ENCODE results near the gene GP1BA.
A peak's percentile ranks its signal among the peaks of the same experiment; 100 is the strongest.

Gene GP1BA

DNA sequence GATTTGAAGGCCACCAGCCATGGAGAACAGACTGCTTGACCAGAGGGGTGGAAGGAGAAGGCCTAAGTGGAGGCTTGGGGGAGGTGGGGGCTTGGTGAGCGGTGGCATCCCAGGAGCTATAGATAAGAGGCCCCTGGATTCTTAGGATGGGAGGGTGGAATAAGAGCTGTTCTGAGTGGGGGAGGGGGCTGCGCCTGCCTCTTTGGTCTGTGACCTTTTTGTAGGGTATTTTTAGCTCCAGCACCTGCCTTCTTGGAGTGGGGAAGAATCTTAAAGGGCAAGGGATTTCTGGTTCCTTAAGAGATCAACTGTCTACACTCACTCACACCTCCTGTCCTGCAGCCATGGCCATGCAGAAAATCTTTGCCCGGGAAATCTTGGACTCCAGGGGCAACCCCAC lies 19.4 kb downstream of the GP1BA start:
- DNase-seq = no peak

DNA sequence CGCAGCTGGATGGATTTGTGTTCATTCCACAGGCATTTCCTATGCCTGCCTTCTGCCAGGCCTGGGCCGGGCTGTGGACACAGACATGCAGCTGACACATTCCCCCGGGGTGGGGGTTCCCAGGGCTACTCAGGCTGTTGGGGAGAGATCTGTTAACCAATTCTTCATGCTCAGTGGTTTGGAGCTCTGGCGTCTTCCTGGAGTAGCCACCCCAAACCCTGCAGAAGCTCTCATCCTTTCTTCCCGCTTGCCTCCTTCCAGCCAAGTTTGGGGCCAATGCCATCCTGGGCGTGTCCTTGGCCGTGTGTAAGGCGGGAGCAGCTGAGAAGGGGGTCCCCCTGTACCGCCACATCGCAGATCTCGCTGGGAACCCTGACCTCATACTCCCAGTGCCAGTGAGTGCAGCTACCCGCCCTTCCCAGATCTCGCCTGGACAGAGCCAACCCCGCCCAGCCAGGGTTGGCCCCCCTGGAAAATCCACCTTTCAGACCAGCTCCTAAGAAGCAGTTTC lies 21.4 kb downstream of the GP1BA start:
- DNase-seq = peak; percentile 78

DNA sequence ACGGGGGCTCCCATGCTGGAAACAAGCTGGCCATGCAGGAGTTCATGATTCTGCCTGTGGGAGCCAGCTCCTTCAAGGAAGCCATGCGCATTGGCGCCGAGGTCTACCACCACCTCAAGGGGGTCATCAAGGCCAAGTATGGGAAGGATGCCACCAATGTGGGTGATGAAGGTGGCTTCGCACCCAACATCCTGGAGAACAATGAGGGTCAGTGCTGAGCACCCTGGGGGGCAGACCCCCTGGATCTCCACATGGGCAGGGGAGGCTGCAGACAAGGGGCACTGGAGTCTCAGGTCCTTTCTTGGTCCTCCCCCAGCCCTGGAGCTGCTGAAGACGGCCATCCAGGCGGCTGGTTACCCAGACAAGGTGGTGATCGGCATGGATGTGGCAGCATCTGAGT lies 23.0 kb downstream of the GP1BA start:
- no peak for DNase-seq

DNA sequence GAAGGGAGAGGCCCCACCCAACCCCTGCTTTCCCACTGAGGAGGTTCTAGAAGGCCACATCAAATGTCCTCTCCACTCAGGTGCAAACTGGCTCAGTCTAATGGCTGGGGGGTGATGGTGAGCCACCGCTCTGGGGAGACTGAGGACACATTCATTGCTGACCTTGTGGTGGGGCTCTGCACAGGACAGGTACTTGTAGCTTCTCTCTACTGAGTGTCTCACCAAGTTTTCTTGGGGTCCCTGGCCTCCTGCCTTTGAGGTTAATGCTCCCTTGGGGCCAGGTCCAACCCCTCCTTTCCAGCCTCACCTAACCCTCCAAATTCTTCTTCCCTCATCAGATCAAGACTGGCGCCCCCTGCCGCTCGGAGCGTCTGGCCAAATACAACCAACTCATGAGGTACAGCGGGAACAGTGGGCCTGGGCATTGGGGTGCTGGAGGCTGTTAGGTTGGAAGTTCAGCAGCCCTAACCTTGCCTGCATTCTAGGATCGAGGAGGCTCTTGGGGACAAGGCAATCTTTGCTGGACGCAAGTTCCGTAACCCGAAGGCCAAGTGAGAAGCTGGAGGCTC lies 24.5 kb downstream of the GP1BA start:
- DNase-seq = no peak

DNA sequence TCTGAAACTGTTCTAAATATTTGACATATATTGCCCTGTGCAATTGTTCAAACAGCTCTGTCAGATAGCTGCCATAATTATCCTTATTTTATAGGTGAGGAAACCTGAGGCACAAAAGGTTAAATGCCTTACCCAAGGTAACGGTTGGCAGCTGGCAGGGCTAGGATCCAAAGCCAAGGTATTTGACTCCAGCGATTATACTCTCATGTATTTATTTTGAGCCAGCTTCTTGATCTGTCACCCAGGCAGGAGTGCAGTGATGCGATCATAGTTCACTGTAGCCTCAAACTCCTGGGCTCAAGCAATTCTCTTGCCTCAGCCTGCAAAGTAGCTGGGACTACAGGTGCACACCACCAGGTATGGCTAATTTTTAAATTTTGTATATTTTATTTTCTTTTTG lies 26.0 kb downstream of the GP1BA start:
- no peak for DNase-seq

DNA sequence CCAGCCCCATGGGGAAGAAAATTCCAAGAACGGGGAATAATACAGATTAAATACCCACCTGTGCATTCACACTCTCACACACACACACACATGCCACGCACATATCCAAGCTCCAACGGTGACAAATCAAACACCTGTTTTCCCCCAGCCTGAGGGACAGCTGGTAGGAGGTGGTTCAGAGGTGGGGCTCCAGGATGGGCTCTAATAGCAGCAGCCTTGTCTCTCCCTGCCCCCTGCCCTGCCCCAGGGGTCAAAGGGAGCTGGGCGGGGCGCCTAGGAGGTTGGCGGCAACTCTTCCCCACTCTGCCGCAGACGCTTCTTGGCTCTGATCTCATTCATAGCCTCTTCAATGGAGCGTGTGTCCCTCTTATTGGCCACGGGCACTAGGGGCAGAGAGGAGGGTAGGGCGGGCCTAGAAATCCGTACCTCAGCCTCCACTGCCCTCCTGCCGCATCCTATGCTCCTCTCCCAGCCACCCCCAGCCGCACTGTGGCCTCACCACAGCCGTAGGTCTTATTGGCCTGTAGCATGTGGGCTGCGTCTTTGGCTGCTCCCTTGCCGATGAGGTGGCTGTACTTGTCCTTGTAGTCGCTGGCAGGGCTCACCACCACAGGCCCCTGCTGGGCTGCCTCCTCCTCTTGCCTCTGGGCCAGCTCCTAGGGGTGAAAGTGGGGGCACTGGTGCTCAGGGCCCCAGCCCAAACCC lies 27.3 kb downstream of the GP1BA start:
- DNase-seq = no peak

DNA sequence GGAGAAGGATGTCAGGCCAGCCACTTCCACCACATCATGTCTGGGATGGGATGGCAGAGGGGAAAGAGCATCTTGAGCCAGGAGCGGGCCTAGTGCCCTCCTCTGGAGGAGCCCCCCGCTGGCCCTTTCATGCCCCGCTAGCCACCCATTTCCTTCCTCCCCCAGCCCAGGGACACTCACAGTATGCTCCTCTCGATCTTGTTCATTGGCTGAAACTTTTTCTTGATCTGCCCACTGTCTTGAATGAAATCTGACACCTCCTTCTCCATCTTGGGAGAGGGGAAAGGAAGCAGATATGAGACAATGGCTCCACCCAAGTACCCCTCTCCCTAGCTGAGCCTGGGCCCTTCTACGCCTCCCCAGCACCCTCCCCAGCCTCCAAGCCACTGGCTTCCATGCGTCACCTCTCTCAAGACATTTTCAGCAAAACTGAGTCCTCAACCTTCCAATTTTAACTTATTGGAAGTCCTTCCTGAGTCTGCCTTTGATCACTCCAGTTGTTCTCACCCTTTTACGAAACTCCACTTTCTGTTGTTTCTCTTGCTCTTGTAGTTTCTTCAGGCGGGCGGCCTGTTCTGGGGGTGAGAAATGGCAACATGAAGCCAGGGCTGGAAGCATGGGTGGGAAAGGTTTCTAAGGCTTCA lies 28.3 kb downstream of the GP1BA start:
- DNase-seq = no peak

DNA sequence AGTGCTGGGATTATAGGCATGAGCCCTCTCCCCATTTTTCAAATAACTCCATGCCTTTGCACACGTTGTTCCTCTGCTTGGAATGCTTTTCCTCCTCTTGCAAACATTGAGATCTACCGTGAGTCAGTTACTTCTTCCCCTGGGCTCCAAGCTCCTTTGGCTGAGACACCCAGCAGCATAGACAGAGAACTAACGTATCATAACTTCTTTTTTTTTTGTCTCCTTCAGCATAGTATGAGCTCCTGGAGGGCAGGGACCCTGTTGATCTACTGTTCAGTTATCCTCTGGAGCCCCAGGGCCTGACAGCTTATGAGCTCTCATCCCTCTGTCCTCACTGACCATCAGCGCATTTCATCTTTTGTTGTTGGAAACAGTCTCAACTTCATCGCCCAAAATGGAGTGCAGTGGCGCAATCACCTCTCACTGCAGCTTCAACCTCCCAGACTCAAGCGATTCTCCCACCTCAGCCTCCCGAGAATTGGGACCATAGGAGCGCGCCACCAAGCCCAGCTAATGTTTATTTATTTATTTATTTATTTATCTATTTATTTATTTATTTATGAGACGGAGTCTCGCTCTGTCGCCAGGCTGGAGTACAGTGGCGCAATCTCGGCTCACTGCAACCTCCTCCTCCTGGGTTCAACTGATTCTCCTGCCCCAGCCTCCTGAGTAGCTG lies 33.4 kb downstream of the GP1BA start:
- no peak for DNase-seq

DNA sequence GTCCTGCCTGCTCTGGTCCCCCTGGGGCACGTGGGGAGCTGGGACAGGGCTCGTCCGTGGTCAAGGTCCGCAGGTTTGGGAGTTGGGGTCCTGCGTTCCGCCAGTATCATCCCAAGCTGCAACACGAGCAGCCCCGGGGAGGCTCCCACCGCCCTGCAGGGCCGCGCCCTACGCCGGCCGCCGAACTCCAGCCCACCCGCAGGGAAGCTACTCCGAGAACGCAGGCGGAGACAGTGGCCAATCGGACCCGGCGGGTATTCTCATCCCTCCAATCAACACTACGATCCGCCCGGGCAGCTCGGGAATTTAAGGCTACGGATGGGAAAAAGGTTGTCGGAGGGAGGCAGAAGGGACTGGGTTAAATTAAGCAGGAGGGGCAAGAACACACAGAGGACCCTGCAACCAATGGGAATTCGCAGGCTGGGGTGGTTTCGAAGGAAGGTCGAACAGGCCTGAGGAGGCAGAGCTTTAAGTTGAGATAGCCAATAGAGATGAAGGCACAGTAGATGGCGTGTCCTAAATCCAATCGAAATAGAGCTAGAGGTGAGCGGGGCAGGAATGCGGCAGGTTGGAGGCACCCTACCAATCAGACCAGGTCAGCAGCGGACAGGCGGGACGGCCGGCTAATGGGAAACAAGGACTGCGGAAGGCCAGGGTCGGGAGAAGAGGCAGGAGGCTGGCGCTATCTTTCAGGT lies 34.9 kb downstream of the GP1BA start:
- DNase-seq = peak; percentile 100

DNA sequence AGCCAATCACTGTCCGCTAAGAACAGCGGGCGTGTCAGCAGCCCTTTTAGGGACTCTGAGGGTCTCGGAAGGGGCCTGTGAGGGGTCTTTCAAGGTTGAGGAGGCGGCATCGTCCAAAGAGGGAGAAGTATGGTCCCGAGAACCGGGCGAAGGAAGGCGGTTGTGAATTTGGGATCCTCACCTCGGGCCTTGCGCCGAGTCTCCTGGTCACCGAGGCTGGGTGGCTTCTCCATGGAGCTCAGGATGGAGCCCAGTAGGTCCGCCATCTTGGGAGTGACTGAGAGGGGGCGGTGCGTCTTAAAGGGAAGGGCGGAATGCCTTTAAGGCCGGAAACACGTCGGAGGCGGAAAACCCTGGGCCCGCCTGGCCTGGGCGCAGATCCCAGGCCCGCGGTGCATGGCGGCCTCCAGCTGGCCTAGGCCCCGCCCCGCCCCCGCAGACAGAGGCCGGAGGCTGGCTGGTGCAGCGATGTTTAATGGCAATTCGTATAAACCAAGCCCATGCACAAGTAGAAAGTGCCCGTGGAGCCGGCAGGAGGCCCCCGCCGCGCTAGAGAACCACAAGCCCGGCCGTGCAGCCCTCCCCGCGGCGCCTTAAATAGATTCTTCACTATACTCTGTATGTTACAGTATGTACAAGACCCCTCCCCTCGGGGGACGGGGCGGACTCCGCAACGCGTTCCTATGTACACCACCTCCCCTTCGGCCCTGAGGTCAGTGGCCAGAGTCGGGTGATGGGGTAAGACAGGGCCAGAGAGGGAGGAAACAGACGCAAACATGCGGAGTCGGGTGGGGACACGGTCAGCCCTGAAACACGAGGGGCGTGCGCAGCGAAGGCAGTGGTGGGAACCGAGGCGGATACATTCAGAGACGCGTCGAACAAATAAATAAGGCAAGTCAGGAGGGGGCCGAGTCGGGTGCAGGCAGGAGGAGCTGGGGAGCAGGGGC lies 35.7 kb downstream of the GP1BA start, which contains the start of gene SPAG7:
TSS of gene SPAG7 (minus strand) at position 279 of the 947 bp plus-strand sequence. CDS start at position 266, 13 bp downstream.
- peak; percentile 87 for DNase-seq

DNA sequence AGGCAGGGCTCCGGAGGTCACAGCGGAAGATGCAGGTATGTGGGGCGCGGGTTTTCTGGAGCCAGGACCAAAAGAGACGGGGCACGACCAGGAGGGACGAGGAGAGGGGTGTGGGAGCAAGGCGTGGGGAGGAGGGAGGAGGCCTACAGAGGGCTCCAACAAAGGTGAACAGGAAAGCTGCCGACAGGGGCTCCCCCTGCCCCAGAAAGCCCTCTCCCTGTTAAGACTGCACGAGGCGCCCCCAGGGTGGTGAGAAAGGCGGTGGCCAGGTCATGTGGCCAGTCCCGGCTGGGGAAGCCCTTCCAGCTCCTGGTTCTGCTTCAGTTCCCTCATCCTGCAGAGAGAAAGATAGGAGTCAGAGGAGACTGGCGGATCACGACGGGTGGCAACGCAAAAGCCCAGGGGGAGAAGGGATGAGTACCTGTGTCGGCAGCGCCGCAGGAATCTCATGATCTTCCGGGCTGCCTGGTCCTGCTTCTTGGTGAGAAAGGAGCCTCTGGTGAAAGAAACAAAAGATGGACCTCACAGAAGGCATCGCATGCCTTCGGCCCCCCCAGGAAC lies 36.5 kb downstream of the GP1BA start:
- no peak for DNase-seq

DNA sequence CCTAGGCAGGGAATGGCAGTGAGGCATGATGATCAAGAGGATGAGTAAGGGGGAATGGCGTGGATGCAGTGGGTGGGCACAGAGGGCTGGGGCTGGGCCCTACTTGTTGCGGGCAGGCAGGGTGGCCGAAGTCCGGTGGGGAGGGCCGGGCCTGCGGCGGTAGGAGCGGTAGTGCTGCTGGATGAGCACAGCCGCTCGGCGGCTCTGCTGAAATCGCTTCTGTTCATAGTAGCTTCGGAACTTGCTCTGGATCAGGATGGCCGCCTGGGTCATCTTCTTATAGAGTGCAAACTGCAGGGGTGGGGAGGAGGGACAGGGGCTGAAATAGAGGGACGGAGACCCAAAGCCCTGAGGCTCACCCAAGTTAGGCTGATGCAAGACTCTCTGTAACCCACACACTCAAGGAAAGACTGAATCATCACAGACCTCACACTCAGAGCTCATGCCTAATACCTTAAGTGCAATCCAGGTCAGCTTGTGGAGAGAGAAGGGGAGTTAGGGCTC lies 37.0 kb downstream of the GP1BA start:
- peak; percentile 50 for DNase-seq

DNA sequence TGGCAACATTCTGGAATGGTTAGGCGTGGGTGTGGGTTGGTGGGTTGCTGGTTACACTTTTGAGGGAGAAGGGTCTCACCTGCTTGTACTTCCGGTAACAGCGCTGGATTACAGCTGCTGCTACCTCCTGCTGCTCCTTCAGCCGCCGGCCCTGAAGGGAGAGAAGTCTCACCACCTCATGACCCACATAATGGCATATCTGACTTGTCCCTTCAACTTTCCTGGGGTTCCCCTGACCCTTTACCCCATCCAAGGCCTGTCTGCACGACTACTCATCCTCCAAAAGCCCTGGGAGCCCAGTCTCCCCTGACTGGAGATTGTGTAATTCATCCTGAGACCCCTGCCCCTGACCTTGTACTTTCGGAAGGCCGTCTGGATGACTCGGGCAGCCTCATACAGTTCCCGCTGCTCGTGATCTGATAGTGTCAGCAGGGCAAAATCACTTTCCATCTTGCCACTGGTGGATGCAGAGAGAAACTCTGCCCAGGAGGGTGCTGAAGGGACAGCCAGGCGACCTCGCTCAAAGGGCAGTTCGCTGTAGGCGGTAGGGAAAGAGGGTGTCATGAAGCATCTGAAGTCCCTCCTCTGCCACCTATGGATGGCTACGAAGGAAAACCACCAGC lies 37.6 kb downstream of the GP1BA start:
- DNase-seq = no peak

DNA sequence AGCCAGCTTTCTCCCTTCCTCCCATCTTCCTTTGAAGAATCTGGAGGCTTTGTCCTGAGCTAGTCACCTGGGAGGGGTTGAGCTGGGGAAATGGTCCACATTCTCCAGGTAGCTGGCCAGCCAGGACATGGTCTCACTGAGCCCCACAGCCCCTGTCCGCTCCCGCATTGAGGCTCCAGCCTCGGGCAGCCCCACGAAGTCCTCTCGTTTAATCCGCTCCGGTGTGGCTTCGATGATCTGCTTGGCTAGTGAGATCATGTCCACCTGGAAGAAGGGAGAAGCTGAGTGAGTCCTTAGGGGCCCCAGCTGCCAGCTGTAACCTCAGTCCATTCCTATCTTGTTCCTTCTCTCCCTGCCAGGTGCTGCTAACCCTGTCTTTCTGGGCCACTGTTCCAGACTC lies 38.2 kb downstream of the GP1BA start:
- no peak for DNase-seq

DNA sequence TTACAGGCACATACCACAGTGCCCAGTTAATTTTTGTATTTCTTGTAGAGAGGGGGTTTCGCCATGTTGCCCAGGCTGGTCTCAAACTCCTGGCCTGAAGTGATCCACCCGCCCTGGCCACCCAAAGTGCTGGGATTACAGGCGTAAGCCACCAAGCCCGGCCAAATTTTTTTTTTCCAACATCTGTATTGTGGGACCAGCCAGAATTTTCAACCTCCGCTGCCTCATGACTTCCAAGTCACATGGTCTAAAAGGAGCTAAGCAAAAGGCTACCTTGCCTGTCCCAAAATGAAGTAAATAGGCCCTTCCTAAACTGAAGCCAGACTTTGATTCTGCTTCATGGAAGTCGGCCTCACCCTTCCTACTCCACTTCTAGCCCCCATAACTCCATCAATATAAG lies 39.7 kb downstream of the GP1BA start:
- no peak for DNase-seq

DNA sequence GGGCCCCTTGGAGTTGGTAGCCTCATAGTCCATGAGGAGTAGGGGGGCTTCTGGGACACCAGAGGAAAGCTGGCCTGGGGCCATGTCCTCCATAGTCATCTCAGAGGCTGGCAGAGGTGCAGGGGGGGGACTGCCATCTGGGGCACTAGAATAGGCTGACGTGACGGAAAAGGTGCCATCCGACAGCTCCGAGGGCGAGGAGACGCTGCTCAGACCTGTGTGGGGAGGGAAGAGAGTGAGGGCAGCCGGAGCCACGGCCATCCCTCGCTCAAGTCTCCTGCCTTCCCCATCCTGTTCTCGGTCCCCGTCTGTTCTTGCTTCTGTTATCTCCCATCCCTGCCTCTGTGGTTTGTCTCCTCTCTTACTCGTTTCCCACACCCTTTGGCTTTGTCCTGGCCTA lies 40.2 kb downstream of the GP1BA start:
- DNase-seq = no peak

DNA sequence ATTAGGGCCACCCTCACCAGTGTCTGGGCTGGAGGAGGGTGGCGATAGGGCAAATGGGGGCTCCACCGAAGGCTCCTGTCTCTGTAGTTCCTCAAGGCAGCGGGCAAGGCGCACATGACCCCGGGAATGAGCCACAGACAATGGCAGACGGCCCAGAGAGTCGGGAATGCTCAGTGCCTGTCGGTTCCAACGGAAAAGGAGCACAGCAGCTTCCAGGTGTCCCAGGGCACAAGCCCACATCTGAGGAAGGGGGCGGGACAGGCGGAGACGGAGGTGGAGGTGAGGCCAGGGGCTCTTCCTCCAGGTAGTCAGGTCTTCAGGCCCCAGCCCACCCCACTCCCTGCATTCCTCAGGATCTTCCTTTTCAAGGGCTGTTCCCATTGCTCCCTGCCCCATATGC lies 40.7 kb downstream of the GP1BA start:
- DNase-seq = no peak

DNA sequence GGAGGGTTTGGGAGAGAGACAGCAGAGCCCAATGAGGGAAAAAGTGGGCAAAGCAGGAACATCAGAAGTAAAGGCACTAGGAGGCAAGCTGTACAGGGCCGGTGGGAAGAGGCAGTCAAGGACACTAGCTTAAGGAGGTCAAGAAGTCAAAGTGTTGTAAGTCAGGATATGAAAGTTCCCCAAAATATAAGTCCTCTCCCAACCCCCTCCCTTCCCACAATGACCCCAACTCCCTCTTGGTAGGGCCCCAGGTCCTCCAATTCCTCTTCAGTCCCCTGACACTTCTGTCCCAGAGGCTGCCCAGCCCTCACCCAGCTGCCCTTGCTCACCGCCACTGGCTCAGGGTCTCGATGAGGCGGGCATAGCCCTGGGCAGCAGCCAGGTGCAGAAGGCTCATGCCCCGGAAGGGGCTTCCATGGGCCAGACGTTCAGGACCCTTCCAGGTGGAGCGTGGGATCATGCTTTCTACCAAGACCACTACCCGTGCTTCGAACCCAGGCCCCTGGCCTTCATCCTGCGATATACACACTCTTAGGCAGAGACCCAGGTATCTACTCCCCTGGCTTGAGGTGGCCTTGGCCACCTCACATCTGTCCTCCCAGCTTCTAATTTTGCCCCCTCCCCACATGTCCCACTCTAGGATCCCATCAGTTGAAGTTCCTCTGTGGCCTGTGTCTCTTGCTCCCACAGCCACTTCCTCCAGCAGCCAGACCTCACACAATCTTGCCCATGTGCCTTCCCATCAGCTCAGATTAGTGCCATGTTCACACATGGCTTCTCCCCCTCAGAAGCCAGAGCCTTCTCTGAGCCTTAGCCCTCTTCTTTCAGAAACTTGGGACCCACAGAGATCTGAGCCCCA lies 41.4 kb downstream of the GP1BA start:
- no peak for DNase-seq

DNA sequence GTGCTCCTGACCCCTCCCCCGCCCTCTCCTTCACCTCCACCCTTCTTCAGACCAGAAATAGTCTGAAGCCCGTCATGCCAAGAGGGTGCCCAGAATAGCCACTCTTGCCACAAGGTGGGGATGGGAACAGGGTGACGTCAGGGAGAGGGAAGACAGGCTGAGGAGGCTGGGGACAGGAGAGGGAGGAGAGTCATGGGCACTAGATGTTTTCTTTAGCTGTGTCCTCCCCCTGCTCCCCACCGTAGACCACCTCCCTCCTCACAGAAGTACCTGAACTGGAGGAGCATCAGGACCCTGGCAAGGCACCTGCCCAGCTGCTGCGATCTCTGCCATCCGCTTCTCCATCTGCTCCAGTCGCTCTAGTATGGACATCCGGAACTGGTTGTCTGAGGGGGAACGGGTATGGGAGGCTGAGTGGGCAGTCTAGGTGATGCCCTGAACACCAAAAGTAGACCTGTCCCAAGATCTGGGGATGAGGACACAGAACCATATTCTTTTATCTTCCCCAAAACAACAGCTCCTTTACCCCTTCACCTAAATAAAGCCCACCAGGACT lies 42.1 kb downstream of the GP1BA start:
- no peak for DNase-seq

Data from NCI-H226 (cell line).